ENCODE measurements around the gene IRAK1.

GRCh38 chrX:154011376-154012335 lies 8.0 kb downstream of the IRAK1 start:
- TF ChIP-seq CTCF (IDR thresholded peaks at IDR 0.05) (no peak), POLR2A (IDR thresholded peaks at IDR 0.05) (no peak)

Data from body of pancreas (tissue), 4 donors.